K562 (cell line): ENCODE data around the gene TMED5. TPM values are rescaled to one million over a fixed set of nuclear protein-coding genes. Genes with fewer than 3 reads are reported as not detected.

Source experiments
- ATAC-seq: fragments of 200-7000 bp; cut with Tn5 transposase; 3 replicates; pipeline ENCODE4 v1.9.1; 2020; ENCODE audit warnings: moderate library complexity
- BruUV-seq: library from RNA; stranded (reverse); fragments of 400-500 nt; replicated peaks from 2 replicates; lab custom pipeline; 2021; lab: Mats Ljungman, UMichigan
- CTCF ChIA-PET: fragments of 300-600 bp; formaldehyde crosslinking; extraction: SDS; loops from one replicate; lab custom pipeline; 2021; ENCODE audit warnings: low intra/inter-chr PET ratio; lab: Yijun Ruan, JAX
- POLR2A ChIA-PET: fragments of 300-600, 350-650 bp; sonication (Branson Sonifier 250); formaldehyde crosslinking; extraction: SDS; loops from one replicate; lab custom pipeline; 2021; ENCODE audit warnings: antibody characterized with exemption, inconsistent platforms; lab: Yijun Ruan, JAX
- DNase-seq, 4 experiments: peaks; one replicate each; pipeline versions ENCODE4 v3.0.0 to v3.0.0-alpha.2; 2011 to 2018; ENCODE audit warnings: low spot score in 3 of 4, mixed read lengths in 3 of 4; ENCODE audit errors: extremely low read depth in 1 of 4
- FAIRE-seq: peaks from 2 replicates; lab custom pipeline; 2011; peaks lifted over from hg19 to GRCh38; lab: Jason Lieb, UNC
- H2AFZ ChIP-seq: 2 replicates; pipeline ENCODE4 v1.6.0; 2011; ENCODE audit warnings: low read depth, low read length, control low read depth, inconsistent platforms
- H3K27ac ChIP-seq: fragments of 200-600 bp; 3 replicates; pipeline ENCODE4 v1.8.0; 2011; ENCODE audit warnings: low read depth, mild to moderate bottlenecking, control low read depth, inconsistent platforms, low read length, moderate library complexity, mixed read lengths; ENCODE audit errors: extremely low read depth
- H3K27me3 ChIP-seq, 2 experiments: fragments of 300-600 bp in 1 of 2; 2 replicates in 1 of 2; 3 replicates in 1 of 2; pipeline versions ENCODE4 v1.6.0 to v1.8.0; 2011; ENCODE audit warnings: inconsistent platforms in 2 of 2, low read length in 2 of 2, mild to moderate bottlenecking in 1 of 2, mixed read lengths in 1 of 2, moderate library complexity in 1 of 2; ENCODE audit not compliant: control insufficient read depth in 2 of 2, insufficient read depth in 2 of 2
- H3K36me3 ChIP-seq: fragments of 300-600 bp; 3 replicates; pipeline ENCODE4 v1.8.0; 2011; ENCODE audit warnings: mild to moderate bottlenecking, low read length, inconsistent platforms; ENCODE audit not compliant: control insufficient read depth, insufficient read depth
- H3K4me1 ChIP-seq, 2 experiments: fragments of 200-600 bp in 1 of 2; replicated peaks in 1 of 2; 2 replicates in 1 of 2; 3 replicates in 1 of 2; pipeline versions ENCODE4 v1.5.1 to v1.8.0; 2011; ENCODE audit warnings: inconsistent platforms in 2 of 2, low read length in 2 of 2, mild to moderate bottlenecking in 1 of 2, mixed read lengths in 1 of 2, moderate library complexity in 1 of 2; ENCODE audit not compliant: control insufficient read depth in 2 of 2, insufficient read depth in 2 of 2
- H3K4me2 ChIP-seq: 2 replicates; pipeline ENCODE4 v1.6.1; 2011; ENCODE audit warnings: low read length, control low read depth, inconsistent platforms, mixed read lengths; ENCODE audit not compliant: insufficient read depth
- H3K4me3 ChIP-seq: fragments of 200-600 bp; sonication (generic), shearing (Covaris generic); 2 replicates; pipeline ENCODE4 v1.5.1; 2016; ENCODE audit warnings: control low read depth, inconsistent platforms
- H3K79me2 ChIP-seq: fragments of 200-600 bp; 3 replicates; pipeline ENCODE4 v1.8.0; 2011; ENCODE audit warnings: low read length, inconsistent platforms; ENCODE audit not compliant: control insufficient read depth, insufficient read depth
- H3K9ac ChIP-seq, 2 experiments: 2 replicates each; pipeline versions ENCODE4 v1.6.0 to v1.6.1; 2011; ENCODE audit warnings: low read depth in 2 of 2, low read length in 2 of 2, control low read depth in 1 of 2, inconsistent platforms in 1 of 2, mild to moderate bottlenecking in 1 of 2, mixed read lengths in 1 of 2; ENCODE audit not compliant: insufficient read depth in 1 of 2
- H3K9me1 ChIP-seq: one replicate; pipeline ENCODE4 v1.6.0; 2011; ENCODE audit warnings: inconsistent platforms, mild to moderate bottlenecking, low read length, moderate library complexity; ENCODE audit not compliant: control insufficient read depth, insufficient read depth
- H3K9me3 ChIP-seq: replicated peaks from 2 replicates; pipeline ENCODE4 v1.5.1; 2011; ENCODE audit warnings: low read depth, low read length, inconsistent platforms; ENCODE audit not compliant: control insufficient read depth, insufficient read depth
- H4K20me1 ChIP-seq: replicated peaks from 2 replicates; pipeline ENCODE4 v1.6.1; 2011; ENCODE audit warnings: low read length, inconsistent platforms, mixed read lengths; ENCODE audit not compliant: control insufficient read depth, insufficient read depth
- ADNP ChIP-seq: fragments of 200-800 bp; sonication (Bioruptor generic); IDR thresholded peaks from 2 replicates; pipeline ENCODE4 v1.6.1; 2016; ENCODE audit warnings: missing genetic modification characterization, missing compliant biosample characterization
- CHCHD3 ChIP-seq: fragments of 250-450 bp; sonication (Bioruptor Pico); IDR thresholded peaks from 2 replicates; pipeline ENCODE4 v2.1.2; 2022; ENCODE audit warnings: mild to moderate bottlenecking
- CHD2 ChIP-seq: IDR thresholded peaks from 2 replicates; pipeline ENCODE4 v1.6.1; 2011; ENCODE audit warnings: low read depth, low read length
- E2F4 ChIP-seq: sonication (generic); formaldehyde crosslinking; IDR thresholded peaks from 2 replicates; pipeline ENCODE4 v1.8.0; 2022; ENCODE audit warnings: mild to moderate bottlenecking, low read depth, missing genetic modification reagents
- FOXA1 ChIP-seq: fragments of 450-650 bp; IDR thresholded peaks from 2 replicates; pipeline ENCODE4 v1.6.1; 2016; ENCODE audit warnings: mild to moderate bottlenecking, borderline replicate concordance
- LEF1 ChIP-seq: fragments of 450-650 bp; IDR thresholded peaks from 2 replicates; pipeline ENCODE4 v1.6.1; 2016; ENCODE audit warnings: mild to moderate bottlenecking
- NFATC3 ChIP-seq: fragments of 450-650 bp; IDR thresholded peaks from 2 replicates; pipeline ENCODE4 v1.6.1; 2017; ENCODE audit warnings: mild to moderate bottlenecking
- SIRT6 ChIP-seq: IDR thresholded peaks from one replicate; pipeline ENCODE4 v1.6.1; 2012; ENCODE audit warnings: low read depth, mild to moderate bottlenecking, control low read depth, inconsistent platforms, low read length, moderate library complexity
- SMARCA4 ChIP-seq: fragments of 450-650 bp; IDR thresholded peaks from 2 replicates; pipeline ENCODE4 v1.6.1; 2016
- YBX1 ChIP-seq: fragments of 450-650 bp; IDR thresholded peaks from 2 replicates; pipeline ENCODE4 v1.7.1; 2016; ENCODE audit warnings: mild to moderate bottlenecking
- ZNF282 ChIP-seq: sonication (generic); formaldehyde crosslinking; IDR thresholded peaks from 2 replicates; pipeline ENCODE4 v1.8.1; 2023; ENCODE audit warnings: missing genetic modification reagents
- ZNF318 ChIP-seq, 2 experiments: fragments of 450-650 bp; IDR thresholded peaks; 2 replicates each; pipeline ENCODE4 v1.6.1; 2016; ENCODE audit warnings: mild to moderate bottlenecking in 2 of 2, borderline replicate concordance in 1 of 2, low read depth in 1 of 2, moderate library complexity in 1 of 2
- WGBS: fragments of 100-300 bp; shearing (Covaris generic); methylation state at CpG from one replicate; pipeline ENCODE4 v1.1.6; 2016; ENCODE audit warnings: low coverage, mixed read lengths; ENCODE audit not compliant: insufficient coverage; ENCODE audit errors: missing lambda C conversion rate; 5-methylcytosine and 5-hydroxymethylcytosine counted together
- in situ Hi-C: fragments of 300-500 bp; cut with MboI; formaldehyde crosslinking; loops from 4 replicates; pipeline ENCODE4 v1.15.0; 2018; ENCODE audit warnings: inconsistent platforms, mixed read lengths
- intact Hi-C: fragments of 100-400 bp; cut with micrococcal nuclease; formaldehyde crosslinking; loops from 2 replicates; pipeline ENCODE4 v1.14.2; 2022
- polyA plus RNA-seq, 8 experiments: library from polyadenylated mRNA; depleted of rRNA in 4 of 8; stranded (reverse) in 5 of 8; unstranded in 3 of 8; fragments of >200 nt; fragmentation: Nextera tagmentation in 2 of 8; fragmentation: Illumina TruSeq in 1 of 8; extraction: Ambion mirVana in 2 of 8; extraction: Trizol in 1 of 8; gene quantifications; 2 replicates each; pipeline versions ENCODE4 v1.2.1 to v1.2.3, GENCODE V29; 2011 to 2014; ENCODE audit warnings: inconsistent platforms in 1 of 8, missing spikeins in 1 of 8
- total RNA-seq, 7 experiments: library from RNA; depleted of rRNA in 6 of 7; stranded (reverse); fragments of >200 nt in 6 of 7; fragmentation: Illumina TruSeq in 2 of 7; extraction: Trizol in 2 of 7; gene quantifications; 2 replicates each; pipeline versions ENCODE4 v1.2.1 to v1.2.3, GENCODE V29; 2011 to 2021; ENCODE audit warnings: low replicate concordance in 1 of 7

TMED5 gene
- total and polyA plus RNA-seq, 9 of the 15 experiments (the other 6 are each of a cell fraction or from before 2014, with no cell fraction given), result 28.7 to 83.7 (median 67.2) TPM

- Histone ChIP-seq H3K4me3 (no peak overlapping the region), H4K20me1 (no peaks in the 10 kb centered on the region), H2AFZ (no peak overlapping the region)
- FAIRE-seq (no peak), DNase-seq (no peak)
- in situ Hi-C loops, result no loop called here
- CTCF ChIA-PET, result no interaction called here
- POLR2A ChIA-PET, result interaction anchor here (1.2 kb wide), 1 partner anchor 18 kb away, joined by 3 read pairs; no protein-coding TSS in a partner anchor
- TF ChIP-seq CHD2, result no peak
- TF ChIP-seq FOXA1, result no peak
- TF ChIP-seq ADNP, result no peak
- TF ChIP-seq ZNF318 (IDR thresholded peaks at IDR 0.05; ENCODE audit: borderline replicate concordance in 1 of 2, low read depth in 1 of 2), result no peak
- no peak for TF ChIP-seq YBX1
- TF ChIP-seq LEF1, result no peak
- TF ChIP-seq CHCHD3 (CRISPR knock-in tag), result no peak
- TF ChIP-seq E2F4 (CRISPR knock-in tag), result no peak
- no peak for TF ChIP-seq ZNF282
- TF ChIP-seq NFATC3, result no peak
- no peak for TF ChIP-seq SMARCA4
- TF ChIP-seq SIRT6, result no peak
- TF ChIP-seq, all 486 proteins: peak for 0
- BruUV-seq, result no TSS peak
- intact Hi-C loops, result no loop called here
- no peaks in the 10 kb centered on the region for H3K9me3 ChIP-seq
- no peaks in the 10 kb centered on the region for H3K9me1 ChIP-seq
- H3K4me2 ChIP-seq, result no peak overlapping the region
- H3K9ac ChIP-seq, result no peak overlapping the region
- WGBS, result 96% methylated on average over 3 of the region's 3 CpGs
- H3K27ac ChIP-seq, result no peak overlapping the region
- no peaks in the 10 kb centered on the region for H3K4me1 ChIP-seq
- H3K79me2 ChIP-seq, result peaks cover 4% of the 10 kb centered on the region; the same call in 2 of the 3 replicates
- H3K27me3 ChIP-seq, result no peaks in the 10 kb centered on the region
- peaks cover 73% of the 10 kb centered on the region for H3K36me3 ChIP-seq
- ATAC-seq, result no peak
These were observed 10.2 kb upstream of the TMED5 start for GRCh38 chr1:93190432-93190831.
